NCI-H2171 treated with DMSO at 0.1 percent for 48 hours (cell line): ENCODE measurements around the gene DPEP1.
"Not testable (repeated sequence)": the region's sequence is repeated elsewhere in the genome, so short reads cannot be mapped to it uniquely, and the experiment has no call there.

Source experiments
- DNase-seq: peaks from one replicate; lab custom pipeline; 2025; lab: John Stamatoyannopoulos, UW

DPEP1 gene

GRCh38 chr16:89577055-89577759 is 36.2 kb upstream of the DPEP1 start:
- DNase-seq, result no peak

GRCh38 chr16:89579351-89579750 is 34.1 kb upstream of the DPEP1 start:
- DNase-seq, result no peak

- no peak for DNase-seq
These were observed 32.3 kb upstream of the DPEP1 start for GRCh38 chr16:89581045-89581695.

GRCh38 chr16:89581861-89582563 is 31.4 kb upstream of the DPEP1 start:
- no peak for DNase-seq

- no peak for DNase-seq
These were observed 30.7 kb upstream of the DPEP1 start for GRCh38 chr16:89582614-89583196.

GRCh38 chr16:89583197-89583894 is 30.1 kb upstream of the DPEP1 start:
- no peak for DNase-seq

- DNase-seq, result no peak
These were observed 29.4 kb upstream of the DPEP1 start for GRCh38 chr16:89583895-89584644.

- no peak for DNase-seq
These were observed 28.5 kb upstream of the DPEP1 start for GRCh38 chr16:89584768-89585549.

GRCh38 chr16:89586218-89586617 is 27.2 kb upstream of the DPEP1 start:
- DNase-seq, result no peak

GRCh38 chr16:89586853-89587252 is 26.6 kb upstream of the DPEP1 start:
- DNase-seq, result no peak

GRCh38 chr16:89587676-89588075 is 25.8 kb upstream of the DPEP1 start:
- DNase-seq, result not testable (repeated sequence)

- DNase-seq, result no peak
These were observed 24.9 kb upstream of the DPEP1 start for GRCh38 chr16:89588413-89589109.

- DNase-seq, result no peak
These were observed 24.1 kb upstream of the DPEP1 start for GRCh38 chr16:89589241-89589926.

- no peak for DNase-seq
These were observed 19.6 kb upstream of the DPEP1 start for GRCh38 chr16:89593841-89594240.

- DNase-seq, result no peak
These were observed 17.9 kb upstream of the DPEP1 start for GRCh38 chr16:89595330-89596060.

- no peak for DNase-seq
These were observed 17.3 kb upstream of the DPEP1 start for GRCh38 chr16:89596061-89596689.

- no peak for DNase-seq
These were observed 16.3 kb upstream of the DPEP1 start for GRCh38 chr16:89596957-89597649.

- no peak for DNase-seq
These were observed 15.2 kb upstream of the DPEP1 start for GRCh38 chr16:89598199-89598598.
